GM18507 (cell line): ENCODE data around the gene ELP5.
A peak's percentile ranks its signal among the peaks of the same experiment; 100 is the strongest.

ENCODE experiments used
- DNase-seq: peaks from one replicate; pipeline ENCODE4 v3.0.0; 2011; ENCODE audit warnings: low read depth; ENCODE audit not compliant: insufficient read length; ENCODE audit errors: extremely low spot score
- FAIRE-seq: peaks from 2 replicates; lab custom pipeline; 2011; peaks lifted over from hg19 to GRCh38; lab: Jason Lieb, UNC

Gene ELP5

DNA sequence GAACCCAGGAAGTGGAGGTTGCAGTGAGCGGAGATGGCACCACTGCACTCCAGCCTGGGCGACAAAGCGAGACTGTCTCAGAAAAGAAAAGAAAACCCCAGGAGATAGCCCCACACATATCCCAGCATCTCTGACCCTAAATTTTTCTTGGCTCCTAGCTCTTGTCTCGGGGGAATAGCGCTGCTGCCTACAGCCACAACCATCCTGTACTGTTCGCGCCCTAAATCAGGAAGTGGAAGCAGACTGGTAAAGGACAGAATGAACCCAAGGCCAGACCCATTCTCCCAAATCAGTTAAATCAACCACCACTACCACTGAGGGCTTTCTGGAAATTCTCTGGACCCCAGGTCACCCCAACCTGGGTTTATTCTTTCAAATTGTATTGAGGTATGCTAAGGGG is 2.2 kb upstream of the ELP5 start:
- DNase-seq: no peak
- no peak for FAIRE-seq

DNA sequence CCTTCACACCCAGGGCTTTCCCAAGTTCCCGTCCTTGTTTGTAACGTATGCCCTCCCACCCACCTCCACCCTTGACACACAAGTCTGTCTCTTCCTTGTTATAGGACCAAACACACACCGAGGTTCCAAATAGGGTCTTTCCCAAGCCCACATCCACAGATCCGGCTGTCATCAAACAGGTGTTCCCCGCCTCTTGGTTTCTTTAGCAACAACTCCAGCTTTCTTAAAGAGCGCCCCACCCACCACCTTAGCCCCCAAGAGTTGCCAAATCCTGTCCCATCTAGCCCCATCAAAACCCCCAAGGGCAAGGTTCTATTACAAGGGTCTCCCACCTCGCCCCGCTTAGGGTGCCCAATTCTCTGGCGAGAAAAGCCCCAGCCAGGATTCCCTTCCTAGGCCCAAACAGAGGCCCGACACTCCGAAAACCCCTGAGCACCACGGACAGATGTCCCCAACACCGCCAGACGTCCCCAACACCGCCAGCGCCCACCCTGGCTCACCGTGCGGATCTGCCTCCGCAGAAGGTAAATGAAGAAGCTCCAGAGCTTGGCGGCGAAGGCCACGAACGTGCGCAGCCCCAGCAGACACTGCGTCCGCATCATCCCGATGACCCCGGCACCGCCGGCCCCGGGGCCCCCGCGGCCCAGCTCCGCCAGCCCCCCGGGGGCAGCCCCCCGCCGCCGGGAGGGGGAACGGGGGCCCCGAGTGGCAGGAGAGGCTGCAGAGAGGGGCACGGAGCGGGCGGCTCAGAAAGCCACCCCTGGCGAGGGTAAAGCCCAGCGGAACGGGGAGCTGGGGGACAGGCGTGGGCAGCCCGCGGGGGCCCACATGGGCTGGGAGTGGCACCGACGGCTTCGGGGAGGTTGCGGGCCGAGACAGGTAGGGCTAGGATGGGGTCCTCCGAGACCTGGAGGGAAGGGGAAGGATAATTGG is 1.1 kb upstream of the ELP5 start:
- FAIRE-seq: peak; percentile 64
- DNase-seq: no peak

DNA sequence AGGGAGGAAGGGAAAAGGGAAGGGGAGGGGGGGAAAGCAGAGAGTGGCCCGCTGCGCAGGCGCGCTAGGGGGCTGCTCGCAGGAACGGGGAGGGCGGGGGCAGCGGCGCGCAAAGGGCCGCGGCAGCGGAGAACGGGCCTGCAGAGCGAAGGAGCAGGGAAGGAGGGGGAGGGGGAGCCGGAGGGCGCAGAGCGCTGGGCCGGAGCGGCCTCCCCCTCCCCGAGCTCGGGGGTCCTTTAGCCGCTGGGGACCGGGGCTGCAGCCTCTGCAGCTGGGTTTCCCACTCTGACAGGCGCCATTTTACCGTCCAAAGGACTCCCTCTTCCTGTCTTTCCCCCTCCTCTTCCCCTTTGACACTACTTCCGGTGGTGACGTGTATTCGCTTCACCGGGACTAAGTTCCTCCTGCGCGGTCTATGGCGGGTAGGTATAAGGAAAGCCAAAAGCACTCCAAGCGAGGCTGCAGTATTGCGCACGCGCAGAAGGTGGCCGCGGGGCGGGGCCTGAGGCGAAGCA is 297 bp upstream of the ELP5 start, which contains the start of gene CTDNEP1:
TSS of gene CTDNEP1 (minus strand) at position 74 of the 515 bp plus-strand sequence. CDS start 438 bp downstream, outside the sequence.
- DNase-seq (peak; percentile 95), FAIRE-seq (peak; percentile 100)

- no peak for DNase-seq
- no peak for FAIRE-seq
These were observed 1.1 kb downstream of the ELP5 start for GRCh38 chr17:7253082-7253481.

GRCh38 chr17:7254511-7254910 is 2.5 kb downstream of the ELP5 start:
- no peak for FAIRE-seq

DNA sequence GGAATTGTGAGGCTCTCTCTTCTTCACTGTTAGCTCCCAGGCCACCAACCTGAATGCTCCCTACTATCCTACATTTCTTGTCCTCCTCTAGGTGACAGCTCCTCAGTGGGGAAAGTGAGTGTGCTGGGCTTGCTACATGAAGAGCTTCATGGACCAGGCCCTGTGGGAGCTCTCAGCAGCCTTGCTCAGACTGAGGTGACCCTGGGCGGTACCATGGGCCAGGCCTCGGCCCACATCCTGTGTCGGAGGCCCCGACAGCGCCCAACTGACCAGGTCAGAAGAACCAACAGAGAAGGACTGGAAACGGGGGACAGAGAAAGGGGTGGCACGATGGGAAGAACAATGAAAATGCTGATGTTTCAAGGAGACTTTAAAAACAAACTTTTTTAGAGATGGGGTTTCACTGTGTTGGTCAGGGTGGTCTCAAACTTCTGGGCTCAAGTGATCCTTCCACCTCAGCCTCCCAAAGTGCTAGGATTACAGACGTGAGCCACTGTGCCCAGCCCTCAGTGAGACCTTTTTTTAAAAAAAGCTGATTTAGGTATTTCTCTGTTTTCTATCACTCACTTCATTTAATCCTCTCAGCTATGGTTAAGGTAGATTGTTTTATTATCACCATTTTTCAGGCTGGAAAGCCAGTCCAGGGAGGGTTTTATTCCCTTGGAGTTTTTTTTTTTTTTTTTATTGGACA is 4.9 kb downstream of the ELP5 start:
- FAIRE-seq (no peak), DNase-seq (no peak)

More at GRCh38 chr17:7254511-7254910, 2.5 kb downstream of the ELP5 start:
- DNase-seq: no peak

GRCh38 chr17:7258731-7259554 is 6.9 kb downstream of the ELP5 start:
- DNase-seq: no peak
- FAIRE-seq: no peak

DNA sequence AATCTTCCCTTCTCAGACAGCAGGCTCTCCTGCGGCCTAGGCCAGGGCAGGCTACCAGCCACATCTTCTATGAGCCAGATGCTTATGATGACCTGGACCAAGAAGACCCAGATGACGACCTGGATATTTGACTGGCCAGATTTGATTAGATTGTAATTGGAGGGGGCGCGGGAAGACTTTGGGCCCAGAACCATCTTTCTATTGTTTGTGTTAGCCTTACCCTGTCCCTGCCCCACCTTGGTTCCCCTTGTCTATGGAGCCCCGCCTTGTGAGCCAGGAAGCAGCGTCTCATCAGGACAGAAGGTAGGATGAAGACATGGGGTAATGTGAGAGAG is 7.5 kb downstream of the ELP5 start:
- FAIRE-seq (no peak), DNase-seq (no peak)

DNA sequence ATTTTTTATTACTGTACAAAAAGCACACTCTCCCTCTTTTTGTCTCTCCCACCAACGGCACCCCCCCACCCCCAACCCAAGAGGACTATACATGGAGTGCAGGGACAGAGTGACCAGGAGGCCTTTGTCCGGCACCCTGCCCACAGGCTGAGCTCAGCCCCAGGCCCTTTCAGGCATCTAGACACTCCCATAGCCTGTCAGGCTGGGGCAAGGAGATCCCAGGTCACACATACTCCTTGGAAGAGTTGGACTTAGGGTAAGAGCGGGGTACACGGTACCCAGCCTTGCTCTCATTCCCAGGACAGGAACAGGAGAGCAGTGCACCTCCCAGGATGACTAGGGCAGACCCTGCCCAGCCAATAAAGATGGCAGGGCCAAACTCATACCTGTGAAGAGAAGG is 8.1 kb downstream of the ELP5 start:
- FAIRE-seq (no peak), DNase-seq (no peak)

- no peak for FAIRE-seq
- DNase-seq: no peak
These were observed 8.8 kb downstream of the ELP5 start for GRCh38 chr17:7260651-7261378.

DNA sequence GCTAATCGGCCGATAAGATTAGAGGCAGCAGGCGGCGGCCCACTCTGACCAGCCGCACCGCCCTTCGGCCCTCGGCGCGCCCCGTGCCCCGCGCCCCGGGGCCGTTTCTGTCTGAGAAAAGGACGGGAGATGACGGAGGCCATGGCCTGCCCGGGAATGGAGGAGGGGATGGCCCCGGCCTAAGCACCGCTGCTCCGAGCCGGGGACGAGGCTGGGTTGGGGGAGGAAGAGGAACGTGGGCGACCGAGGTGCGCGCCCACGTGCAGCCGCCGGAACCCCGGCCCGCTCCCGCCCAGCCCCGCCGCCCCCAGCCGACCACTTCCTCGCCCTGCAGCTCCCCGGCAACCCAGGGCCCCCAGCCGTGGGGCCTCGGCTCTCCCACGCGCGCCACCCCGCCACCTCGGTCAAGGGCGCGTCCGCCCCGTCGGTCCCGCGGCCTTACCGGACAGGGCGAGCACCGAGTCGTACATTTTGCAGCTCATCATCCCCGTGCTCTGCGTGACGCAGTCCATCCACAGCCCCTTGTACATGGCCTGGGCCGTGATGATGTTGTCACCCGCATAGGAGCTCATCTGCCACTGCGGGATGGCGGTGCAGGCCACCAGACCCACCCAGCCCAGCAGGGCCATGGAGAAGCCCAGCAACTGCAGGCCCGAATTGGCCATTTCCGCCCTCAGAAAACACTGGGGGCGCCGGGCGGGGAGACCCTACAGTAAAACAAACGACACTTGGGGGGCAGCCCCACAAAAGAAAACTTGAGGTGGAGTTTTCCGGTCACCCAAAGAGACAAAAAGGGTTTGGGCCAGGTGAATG is 9.6 kb downstream of the ELP5 start:
- no peak for DNase-seq

GRCh38 chr17:7262192-7262934 is 10.3 kb downstream of the ELP5 start, which contains the start of gene CLDN7:
Gene CLDN7 (minus strand): TSS chr17:7262478. CDS start chr17:7262043, 435 bp downstream.
- DNase-seq (no peak), FAIRE-seq (no peak)

More for the DNA sequence above, 9.6 kb downstream of the ELP5 start:
- FAIRE-seq: no peak

GRCh38 chr17:7262935-7263800 is 11.2 kb downstream of the ELP5 start:
- FAIRE-seq: no peak
- DNase-seq: no peak

DNA sequence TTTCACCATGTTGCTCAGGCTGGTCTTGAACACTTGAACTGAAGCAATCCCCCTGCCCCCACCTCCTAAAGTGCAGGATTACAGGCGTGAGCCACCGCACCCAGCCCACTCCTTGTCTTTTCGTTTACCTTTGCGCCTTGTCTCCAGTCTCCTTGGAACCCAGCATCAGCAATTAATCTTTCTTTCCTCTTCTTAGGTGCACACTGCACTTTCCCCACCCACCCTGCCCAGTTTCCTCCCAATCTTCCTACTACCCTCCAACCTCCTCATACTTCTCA is 11.7 kb downstream of the ELP5 start:
- no peak for DNase-seq
- FAIRE-seq: no peak

DNA sequence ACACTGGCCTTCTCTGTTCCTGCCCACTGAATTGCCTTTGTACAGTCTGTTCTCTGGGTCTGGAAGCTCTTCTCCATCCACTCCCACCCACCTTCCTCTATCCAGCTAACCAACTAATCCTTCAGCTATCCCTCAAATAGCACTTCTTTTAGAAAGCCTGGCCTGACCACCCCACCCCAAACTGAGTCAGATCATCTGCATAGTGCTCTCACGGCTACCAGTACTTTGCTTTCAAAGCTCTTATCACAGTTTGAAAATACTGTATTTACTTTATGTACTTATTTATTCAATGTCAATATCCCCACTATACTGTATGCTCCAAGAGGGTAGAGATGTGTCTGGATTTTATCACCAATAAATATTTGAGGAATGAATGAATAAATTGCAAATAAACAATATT is 14.8 kb downstream of the ELP5 start:
- DNase-seq (no peak), FAIRE-seq (no peak)

DNA sequence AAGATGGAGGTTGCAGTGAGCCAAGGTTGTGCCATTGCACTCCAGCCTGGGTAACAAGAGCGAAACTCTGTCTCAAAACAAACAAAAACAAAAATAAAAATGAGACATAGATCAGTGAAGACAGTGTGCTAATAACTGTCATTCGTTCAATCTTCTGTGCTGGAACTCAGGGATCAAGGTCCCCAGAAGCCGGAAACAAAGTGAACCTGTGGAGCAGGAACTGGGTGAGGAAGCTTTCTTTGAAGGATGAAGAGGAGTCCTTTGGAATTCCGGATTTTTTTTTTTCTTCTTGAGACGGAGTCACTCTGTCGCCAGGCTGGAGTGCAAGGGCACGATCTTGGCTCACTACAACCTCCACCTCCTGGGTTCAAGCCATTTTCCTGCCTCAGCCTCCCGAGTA is 27.4 kb downstream of the ELP5 start:
- no peak for FAIRE-seq
- no peak for DNase-seq

DNA sequence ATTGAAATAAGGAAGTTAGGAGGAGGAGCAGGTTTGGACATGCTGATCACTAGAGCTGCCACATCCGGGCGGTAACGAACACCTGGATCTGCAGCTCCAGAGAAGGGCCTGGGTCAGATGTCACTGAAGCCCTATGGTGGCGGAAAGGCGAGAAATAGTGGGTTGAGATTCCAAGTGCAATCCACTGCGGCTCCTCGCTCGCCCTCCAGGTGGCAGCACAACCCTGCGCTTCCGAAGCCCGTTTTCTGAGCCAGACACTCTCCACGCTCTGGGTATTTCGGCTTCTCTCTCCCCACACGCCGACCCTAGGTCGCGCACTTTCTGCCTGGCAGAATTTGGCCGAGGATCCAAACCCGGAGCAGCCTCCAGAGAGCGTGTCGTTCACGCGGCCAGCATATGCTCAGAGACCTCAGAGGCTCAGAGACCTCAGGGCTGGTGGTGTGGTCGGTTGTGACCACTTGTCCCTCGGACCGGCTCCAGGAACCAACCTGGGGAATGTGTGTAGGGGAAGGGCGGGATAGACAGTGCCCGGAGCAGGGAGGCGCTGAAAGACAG is 28.6 kb downstream of the ELP5 start:
- FAIRE-seq (peak; percentile 96), DNase-seq (peak; percentile 84)
